Measurements from ENCODE around the gene IWS1. TPM values are rescaled to one million over a fixed set of nuclear protein-coding genes. Genes with fewer than 3 reads are reported as not detected.

The IWS1 gene
- total and polyA plus RNA-seq, 9 of the 15 experiments (the other 6 are each of a cell fraction or from before 2014, with no cell fraction given) = 20.8 to 67.2 (median 46.6) TPM

- no peak overlapping the region for H3K27ac ChIP-seq (ENCODE audit: extremely low read depth, low read depth, low read length)
- peaks cover 5% of the 10 kb centered on the region for H4K20me1 ChIP-seq (replicated peaks; ENCODE audit: control insufficient read depth, insufficient read depth, low read length)
- BruUV-seq (replicated peaks) = no TSS peak
- H3K4me2 ChIP-seq (ENCODE audit: insufficient read depth, low read length) = no peak overlapping the region
- intact Hi-C loops (cut with micrococcal nuclease) (no loop called here), in situ Hi-C loops (cut with MboI) (no loop called here)
- H3K36me3 ChIP-seq (ENCODE audit: control insufficient read depth, insufficient read depth, low read length) = no peaks in the 10 kb centered on the region
- H3K9ac ChIP-seq (ENCODE audit: insufficient read depth in 1 of 2, low read depth in 2 of 2, low read length in 2 of 2) = no peak overlapping the region
- H3K4me3 ChIP-seq = no peak overlapping the region
- H2AFZ ChIP-seq (ENCODE audit: low read depth, low read length) = no peak overlapping the region
- FAIRE-seq (no peak), ATAC-seq (no peak), DNase-seq (ENCODE audit: extremely low read depth in 1 of 4, low spot score in 3 of 4) (no peak)
- POLR2A ChIA-PET = no interaction called here
- peaks cover 0 to 11% of the 10 kb centered on the region in 2 experiments; a peak in 2 of 5 replicates for H3K4me1 ChIP-seq (replicated peaks in 1 of 2; ENCODE audit: control insufficient read depth in 2 of 2, insufficient read depth in 2 of 2, low read length in 2 of 2)
- H3K79me2 ChIP-seq (ENCODE audit: control insufficient read depth, insufficient read depth, low read length) = no peaks in the 10 kb centered on the region
- TF ChIP-seq MLX (CRISPR knock-in tag; conservative IDR thresholded peaks at IDR 0.05) = no peak
- no peak for TF ChIP-seq HINFP (tag; conservative IDR thresholded peaks at IDR 0.05; ENCODE audit: low read depth)
- no peak for TF ChIP-seq KHSRP (IDR thresholded peaks at IDR 0.05)
- TF ChIP-seq ZNF174 (CRISPR knock-in tag; IDR thresholded peaks at IDR 0.05) = no peak
- no peak for TF ChIP-seq ZNF76 (CRISPR knock-in tag; IDR thresholded peaks at IDR 0.05; ENCODE audit: borderline replicate concordance)
- no peak for TF ChIP-seq SAP30 (IDR thresholded peaks at IDR 0.05; ENCODE audit: borderline replicate concordance, insufficient read depth, low read depth, low read length, poor library complexity, severe bottlenecking)
- no peaks in the 10 kb centered on the region for H3K9me3 ChIP-seq (replicated peaks; ENCODE audit: control insufficient read depth, insufficient read depth, low read depth, low read length)
- H3K9me1 ChIP-seq (ENCODE audit: control insufficient read depth, insufficient read depth, low read length) = no peaks in the 10 kb centered on the region
- H3K27me3 ChIP-seq (ENCODE audit: control insufficient read depth in 2 of 2, insufficient read depth in 2 of 2, low read length in 2 of 2) = peaks cover 63 to 83% of the 10 kb centered on the region in 2 experiments
- CTCF ChIA-PET (ENCODE audit: low intra/inter-chr PET ratio) = no interaction called here
- 26% methylated on average over 13 of the region's 17 CpGs for WGBS (ENCODE audit: insufficient coverage, low coverage, missing lambda C conversion rate)
Observed at GRCh38 chr2:127573771-127574170, 47.5 kb upstream of the IWS1 start.
